Naive thymus-derived CD8-positive, alpha-beta T cell (primary cell): ENCODE results near the gene PLEKHJ1. TPM values are rescaled to one million over a fixed set of nuclear protein-coding genes. Genes with fewer than 3 reads are reported as not detected.

Source experiments
- ATAC-seq, 2 donors: fragments of 150-1000 bp; cut with Tn5 transposase in 1 of 2; sonication (Bioruptor Pico), chemical (Tn5 transposase) in 1 of 2; 1 replicate in 1 of 2; 2 replicates in 1 of 2; pipeline ENCODE4 v1.10.0; 2021; ENCODE audit warnings: mild to moderate bottlenecking in 2 of 2, moderate library complexity in 2 of 2
- POLR2A ChIA-PET: fragments of 350-600 bp; sonication (Branson Sonifier 250); formaldehyde crosslinking; loops from one replicate; lab custom pipeline; 2021; ENCODE audit warnings: antibody characterized with exemption; lab: Charles Lee
- DNase-seq, 10 donors: peaks; one replicate each; pipeline versions ENCODE4 v3.0.0 to v3.0.0-alpha.2; 2020 to 2022
- H3K27ac Mint-ChIP-seq, 10 donors: one replicate each; pipeline ENCODE4 v1.8.0; 2020 to 2022; ENCODE audit warnings: mild to moderate bottlenecking in 10 of 10, mixed read lengths in 10 of 10, moderate library complexity in 4 of 10, inconsistent platforms in 1 of 10
- H3K27me3 Mint-ChIP-seq, 5 donors: one replicate each; pipeline ENCODE4 v1.8.0; 2021 to 2022; ENCODE audit warnings: mixed read lengths in 5 of 5
- H3K36me3 Mint-ChIP-seq, 3 donors: one replicate each; pipeline ENCODE4 v1.8.0; 2020 to 2022; ENCODE audit warnings: mixed read lengths in 3 of 3, mild to moderate bottlenecking in 2 of 3, inconsistent platforms in 1 of 3
- H3K4me1 Mint-ChIP-seq, 4 donors: one replicate each; pipeline ENCODE4 v1.8.0; 2021 to 2022; ENCODE audit warnings: mixed read lengths in 4 of 4
- H3K4me3 Mint-ChIP-seq, 10 donors: one replicate each; pipeline ENCODE4 v1.8.0; 2020 to 2022; ENCODE audit warnings: mild to moderate bottlenecking in 10 of 10, mixed read lengths in 10 of 10, moderate library complexity in 6 of 10, inconsistent platforms in 1 of 10
- H3K9me3 Mint-ChIP-seq, 9 donors: one replicate each; pipeline ENCODE4 v1.8.0; 2020 to 2022; ENCODE audit warnings: mixed read lengths in 9 of 9, mild to moderate bottlenecking in 3 of 9, inconsistent platforms in 1 of 9, moderate library complexity in 1 of 9
- polyA plus RNA-seq, 3 donors: library from polyadenylated mRNA; unstranded; fragments of 300-500 nt; fragmentation: Illumina TruSeq; gene quantifications; one replicate each; pipeline ENCODE4 v1.2.3, GENCODE V29; 2021
- total RNA-seq, 8 experiments: library from RNA in 2 of 8; stranded (reverse) in 2 of 8; gene quantifications; one replicate each; pipeline ENCODE4 v1.2.3 and lab custom pipeline; 2021 to 2026

Gene PLEKHJ1
- total and polyA plus RNA-seq, 5 experiments from 2014 or later: 56.7 to 106 (median 85.2) TPM

DNA sequence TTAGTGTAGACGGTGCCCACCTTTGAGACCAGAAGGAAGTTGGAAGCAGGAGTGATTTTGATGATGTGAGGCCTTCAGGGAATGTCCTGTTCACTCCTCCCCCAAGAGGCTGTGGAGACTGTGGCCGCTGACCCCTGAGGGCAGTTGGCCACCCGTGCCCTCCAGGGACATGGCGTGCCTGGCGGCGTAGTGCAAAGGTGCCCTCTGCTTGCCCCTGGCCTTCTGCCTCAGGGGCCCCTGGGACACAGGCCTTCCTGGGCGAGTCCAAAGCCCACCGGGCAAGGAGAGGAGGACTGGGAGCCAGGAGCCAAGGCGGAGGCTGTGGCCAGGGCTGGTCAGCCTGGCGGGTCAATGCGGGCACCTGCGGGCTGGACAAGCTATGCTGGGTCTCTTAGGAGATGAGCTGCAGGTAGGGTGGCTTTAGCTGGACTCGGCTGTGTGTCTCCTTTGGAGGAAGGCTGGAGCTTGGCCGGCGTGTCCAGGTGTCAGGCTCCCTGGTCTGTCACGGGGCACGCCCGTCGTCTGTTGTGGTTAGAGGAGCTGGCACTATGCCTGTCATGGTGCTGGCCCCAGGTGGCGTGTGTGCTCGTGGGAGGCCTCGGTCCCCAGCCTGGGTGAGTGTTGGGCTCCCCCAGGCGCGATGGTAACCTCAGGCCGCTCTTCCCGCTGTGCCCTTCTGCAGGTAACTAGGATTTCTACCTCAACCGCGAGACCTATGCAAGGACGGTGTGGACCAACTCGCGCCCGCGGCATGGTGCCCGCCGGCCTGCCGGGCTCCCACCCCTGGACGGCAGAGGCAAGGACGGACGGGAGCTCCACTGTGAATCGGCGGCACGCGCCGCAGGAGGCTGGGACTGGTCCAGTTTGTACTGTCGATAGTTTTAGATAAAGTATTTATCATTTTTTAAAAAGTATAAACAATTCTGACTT, 6.8 kb downstream of the PLEKHJ1 start:
- Mint-ChIP-seq H3K27me3 (no peaks in the 10 kb centered on the region), H3K4me1 (peaks cover 3 to 8% (median 6%) of the 10 kb centered on the region in 4 donors), H3K27ac (peak overlapping the region in 2 of 10 donors; percentile 32 to 35), H3K36me3 (peaks cover 0 to 31% (median 0%) of the 10 kb centered on the region in 3 donors), H3K4me3 (no peak overlapping the region), H3K9me3 (no peaks in the 10 kb centered on the region)
- POLR2A ChIA-PET: interaction anchor here (0.5 to 13.1 kb wide), 5 partner anchors 10 to 232 kb away, joined by 3 to 262 read pairs (median 3); partner anchors contain the start of gene AMH
- ATAC-seq: no peak
- DNase-seq: no peak

DNA sequence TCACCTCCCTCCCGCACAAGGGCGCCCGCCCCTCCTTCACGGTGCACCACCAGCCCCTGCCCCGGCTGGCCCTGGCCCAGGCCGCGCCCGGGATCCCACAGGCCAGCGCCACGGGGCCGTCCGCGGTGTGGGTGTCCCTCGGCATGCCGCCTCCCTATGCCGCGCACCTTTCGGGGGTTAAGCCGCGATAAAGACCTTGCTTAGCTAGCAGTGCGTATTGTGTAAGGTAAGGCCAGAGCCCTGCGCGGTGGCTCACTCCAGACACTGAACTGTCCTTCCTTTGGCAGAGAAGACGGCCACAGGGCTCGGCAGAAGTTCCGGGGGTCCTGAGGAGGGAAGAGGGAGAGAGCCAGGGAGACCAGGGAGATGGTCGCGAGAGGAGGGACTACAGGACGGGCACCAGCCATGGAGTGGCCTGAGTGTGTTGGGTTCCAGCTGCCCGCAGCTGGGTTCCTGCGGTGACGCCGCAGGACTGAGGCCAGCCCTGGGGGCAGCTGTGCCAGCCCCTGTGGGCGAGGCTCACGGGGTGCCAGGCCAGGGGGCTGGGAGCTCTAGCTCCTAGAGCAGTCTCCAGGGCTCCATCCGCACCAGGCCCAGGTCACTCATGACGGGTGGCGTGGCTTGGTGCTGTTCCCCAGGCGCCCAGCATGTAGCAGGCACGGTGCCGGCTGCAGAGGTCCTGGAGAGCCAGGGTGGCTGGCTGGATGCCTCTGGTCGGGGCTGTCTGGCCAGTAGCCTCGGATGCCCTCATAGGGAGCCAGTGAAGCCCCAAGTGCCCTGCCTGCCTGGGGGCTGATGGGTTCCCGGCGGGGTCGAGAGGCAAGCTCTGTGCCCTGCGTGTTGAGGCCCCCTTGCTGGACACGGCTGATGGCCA, 7.7 kb downstream of the PLEKHJ1 start:
- ATAC-seq (no peak), DNase-seq (no peak)
- Mint-ChIP-seq H3K27me3 (no peaks in the 10 kb centered on the region), H3K36me3 (peaks cover 0 to 37% (median 0%) of the 10 kb centered on the region in 3 donors), H3K27ac (peak overlapping the region in 2 of 10 donors; percentile 32 to 35), H3K4me3 (no peak overlapping the region), H3K9me3 (no peaks in the 10 kb centered on the region), H3K4me1 (peaks cover 0 to 11% (median 4%) of the 10 kb centered on the region in 4 donors)
- POLR2A ChIA-PET: interaction anchor here (0.5 to 1.6 kb wide), 2 partner anchors 9 to 81 kb away, joined by 3 to 4 read pairs; no protein-coding TSS in a partner anchor

DNA sequence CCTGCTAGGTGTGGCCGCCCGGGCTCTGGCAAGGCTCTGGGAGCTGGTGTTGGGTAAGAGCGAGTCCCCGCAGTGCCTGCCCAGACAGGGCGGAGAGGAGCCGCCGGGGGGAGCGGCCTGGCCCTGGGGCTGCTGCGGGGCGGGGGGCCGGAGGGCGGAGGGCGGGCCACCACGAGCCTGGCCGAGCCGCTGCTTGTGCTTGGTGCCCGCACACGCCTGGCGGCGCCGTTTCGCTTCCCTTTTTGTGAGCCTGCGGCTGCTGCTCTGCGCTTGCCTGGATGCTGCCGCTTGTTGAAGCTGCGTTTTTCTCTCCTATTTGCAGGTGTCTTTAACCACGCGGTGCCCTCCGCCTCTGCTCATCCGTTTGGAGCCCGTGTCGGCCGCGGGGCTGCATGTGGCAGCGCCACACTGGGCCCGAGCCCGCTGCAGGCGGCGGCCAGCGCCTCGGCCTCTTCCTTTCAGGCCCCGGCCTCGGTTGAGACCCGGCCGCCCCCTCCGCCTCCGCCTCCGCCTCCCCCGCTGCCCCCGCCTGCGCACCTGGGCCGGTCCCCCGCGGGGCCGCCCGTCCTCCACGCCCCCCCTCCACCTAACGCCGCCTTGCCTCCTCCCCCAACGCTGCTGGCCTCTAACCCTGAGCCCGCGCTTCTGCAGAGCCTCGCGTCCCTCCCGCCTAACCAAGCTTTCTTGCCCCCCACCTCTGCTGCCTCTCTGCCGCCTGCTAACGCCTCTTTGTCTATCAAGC, 8.5 kb downstream of the PLEKHJ1 start:
- peaks cover 0 to 11% (median 2%) of the 10 kb centered on the region in 4 donors for H3K4me1 Mint-ChIP-seq
- H3K27ac Mint-ChIP-seq: no peak overlapping the region
- H3K4me3 Mint-ChIP-seq: no peak overlapping the region
- POLR2A ChIA-PET: interaction anchor here (1.6 kb wide), 1 partner anchor 8 kb away, joined by 4 read pairs; no protein-coding TSS in a partner anchor
- H3K9me3 Mint-ChIP-seq: no peaks in the 10 kb centered on the region
- DNase-seq (no peak), ATAC-seq (no peak)
- H3K36me3 Mint-ChIP-seq: peaks cover 0 to 34% (median 0%) of the 10 kb centered on the region in 3 donors
- H3K27me3 Mint-ChIP-seq: no peaks in the 10 kb centered on the region

DNA sequence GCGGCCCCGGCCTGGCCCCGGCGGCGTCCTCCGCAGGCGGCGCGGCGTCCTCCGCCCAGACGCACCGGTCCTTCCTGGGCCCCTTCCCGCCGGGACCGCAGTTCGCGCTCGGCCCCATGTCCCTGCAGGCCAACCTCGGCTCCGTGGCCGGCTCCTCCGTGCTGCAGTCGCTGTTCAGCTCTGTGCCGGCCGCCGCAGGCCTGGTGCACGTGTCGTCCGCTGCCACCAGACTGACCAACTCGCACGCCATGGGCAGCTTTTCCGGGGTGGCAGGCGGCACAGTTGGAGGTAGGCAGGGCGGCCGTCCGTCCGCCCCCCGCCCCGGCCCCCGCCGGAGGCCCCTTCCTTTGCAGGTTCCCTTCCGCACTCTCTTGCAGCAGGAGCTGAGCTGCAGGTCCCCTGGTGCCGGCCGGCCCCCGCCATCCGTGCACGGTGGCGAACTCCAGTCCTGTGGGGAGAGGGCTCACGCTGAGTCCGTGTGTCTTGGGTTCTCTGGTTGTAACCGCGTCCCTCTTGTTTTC, 9.2 kb downstream of the PLEKHJ1 start:
- Mint-ChIP-seq H3K27me3 (no peaks in the 10 kb centered on the region), H3K27ac (no peak overlapping the region), H3K9me3 (no peaks in the 10 kb centered on the region), H3K4me1 (peaks cover 0 to 11% (median 2%) of the 10 kb centered on the region in 4 donors), H3K4me3 (no peak overlapping the region), H3K36me3 (peaks cover 0 to 36% (median 0%) of the 10 kb centered on the region in 3 donors)
- ATAC-seq (no peak), DNase-seq (no peak)
- POLR2A ChIA-PET: no interaction called here

DNA sequence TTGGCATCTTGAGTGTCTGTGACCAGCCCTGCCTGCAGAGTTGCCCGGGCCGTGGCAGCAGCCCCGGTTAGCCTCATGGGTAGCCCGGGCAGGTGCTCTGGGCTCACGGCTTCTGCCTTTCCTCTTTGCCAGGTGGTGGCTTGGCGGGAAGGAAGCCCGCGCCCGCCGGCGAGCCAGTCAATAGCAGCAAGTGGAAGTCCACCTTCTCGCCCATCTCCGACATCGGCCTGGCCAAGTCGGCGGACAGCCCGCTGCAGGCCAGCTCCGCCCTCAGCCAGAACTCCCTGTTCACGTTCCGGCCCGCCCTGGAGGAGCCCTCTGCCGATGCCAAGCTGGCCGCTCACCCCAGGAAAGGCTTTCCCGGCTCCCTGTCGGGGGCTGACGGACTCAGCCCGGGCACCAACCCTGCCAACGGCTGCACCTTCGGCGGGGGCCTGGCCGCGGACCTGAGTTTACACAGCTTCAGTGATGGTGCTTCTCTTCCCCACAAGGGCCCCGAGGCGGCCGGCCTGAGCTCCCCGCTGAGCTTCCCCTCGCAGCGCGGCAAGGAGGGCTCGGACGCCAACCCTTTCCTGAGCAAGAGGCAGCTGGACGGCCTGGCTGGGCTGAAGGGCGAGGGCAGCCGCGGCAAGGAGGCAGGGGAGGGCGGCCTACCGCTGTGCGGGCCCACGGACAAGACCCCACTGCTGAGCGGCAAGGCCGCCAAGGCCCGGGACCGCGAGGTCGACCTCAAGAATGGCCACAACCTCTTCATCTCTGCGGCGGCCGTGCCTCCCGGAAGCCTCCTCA, 9.9 kb downstream of the PLEKHJ1 start:
- DNase-seq (no peak), ATAC-seq (no peak)
- no peak overlapping the region for H3K4me3 Mint-ChIP-seq
- POLR2A ChIA-PET: no interaction called here
- peaks cover 0 to 36% (median 0%) of the 10 kb centered on the region in 3 donors for H3K36me3 Mint-ChIP-seq
- H3K27ac Mint-ChIP-seq: no peak overlapping the region
- no peaks in the 10 kb centered on the region for H3K27me3 Mint-ChIP-seq
- H3K9me3 Mint-ChIP-seq: no peaks in the 10 kb centered on the region
- H3K4me1 Mint-ChIP-seq: peaks cover 0 to 11% (median 2%) of the 10 kb centered on the region in 4 donors

DNA sequence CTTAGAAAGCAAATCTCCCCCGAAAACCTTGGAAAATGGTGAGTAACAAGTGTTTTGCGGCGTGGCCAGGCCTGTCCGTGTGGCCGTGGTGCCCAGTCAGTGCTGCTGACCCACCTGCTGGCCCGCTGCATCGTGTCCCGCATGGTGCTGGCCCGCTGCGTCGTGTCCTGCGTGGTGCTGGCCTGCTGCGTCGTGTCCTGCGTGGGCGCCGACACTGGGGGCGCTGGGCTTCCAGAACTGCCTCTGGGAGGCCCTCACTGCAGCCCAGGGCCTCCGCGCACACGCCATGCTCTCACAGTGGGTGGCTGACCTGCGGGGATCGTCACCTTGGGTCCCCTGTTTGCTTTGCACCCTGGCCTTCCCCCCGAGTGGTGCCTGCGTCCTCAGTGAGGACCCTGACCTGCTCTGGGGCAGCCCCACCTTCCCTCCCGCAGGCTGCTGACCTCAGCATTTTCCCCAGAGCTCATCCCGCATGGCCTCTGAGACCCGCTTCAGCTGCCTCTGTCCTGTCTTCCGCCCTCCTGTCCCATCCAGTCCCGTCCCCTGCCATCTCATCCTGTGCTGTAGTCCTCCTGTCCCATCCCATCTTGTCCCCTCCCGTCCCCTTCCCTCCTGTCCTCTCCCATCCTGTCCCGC, 10.6 kb downstream of the PLEKHJ1 start:
- Mint-ChIP-seq H3K4me1 (peaks cover 0 to 11% (median 2%) of the 10 kb centered on the region in 4 donors), H3K9me3 (no peaks in the 10 kb centered on the region), H3K27me3 (no peaks in the 10 kb centered on the region), H3K27ac (peak overlapping the region in 1 of 10 donors; percentile 25), H3K36me3 (peaks cover 0 to 39% (median 0%) of the 10 kb centered on the region in 3 donors), H3K4me3 (no peak overlapping the region)
- ATAC-seq: no peak
- no peak for DNase-seq
- POLR2A ChIA-PET: no interaction called here

DNA sequence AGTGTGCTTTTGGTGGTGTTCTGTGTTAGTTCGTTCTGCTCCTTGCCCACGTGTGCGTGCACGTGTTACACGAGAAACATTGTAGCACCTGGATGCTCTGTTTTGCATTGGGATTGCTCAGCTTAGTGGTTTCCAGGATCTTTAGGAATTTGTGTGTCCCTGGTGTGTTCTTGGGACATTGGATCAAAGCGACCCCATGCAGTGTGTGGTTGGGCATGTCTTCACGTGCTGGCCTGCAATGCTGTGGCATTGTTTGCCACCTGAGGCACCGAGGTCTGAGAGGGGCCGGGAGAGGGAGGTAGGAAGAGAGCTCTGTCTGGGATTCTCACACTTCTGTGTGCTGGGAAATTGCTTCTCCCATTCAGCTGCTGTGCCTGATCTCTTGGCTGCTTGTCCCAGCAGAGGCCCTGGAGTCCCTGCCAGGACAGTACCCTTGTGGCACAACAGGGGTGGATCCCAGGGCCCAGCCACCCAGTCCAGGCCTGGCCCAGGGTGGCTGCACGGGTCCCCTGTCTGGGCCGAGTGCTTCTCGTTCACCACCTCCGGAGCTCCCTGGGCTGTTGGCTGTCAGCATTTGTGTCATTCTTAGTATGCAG, 11.3 kb downstream of the PLEKHJ1 start:
- POLR2A ChIA-PET: no interaction called here

DNA sequence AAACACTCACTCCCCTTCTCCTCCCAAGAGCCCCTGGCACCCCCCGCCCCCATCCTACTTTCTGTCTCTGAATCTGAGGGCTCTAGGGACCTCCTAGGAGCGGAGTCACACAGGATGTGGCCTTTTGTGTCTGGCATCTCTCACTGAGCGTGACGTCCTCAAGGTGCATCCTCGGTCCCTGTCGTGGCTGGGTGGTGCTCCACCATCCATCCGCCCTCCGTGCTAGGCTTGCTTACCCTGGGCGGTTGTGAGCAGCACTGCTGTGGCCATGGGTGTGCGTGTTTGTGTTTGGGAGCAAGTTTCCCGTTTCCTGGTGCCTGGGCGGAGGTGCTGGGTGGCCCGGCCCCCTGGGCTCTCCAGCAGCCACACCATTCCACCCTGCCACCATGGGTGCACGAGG, 12.2 kb downstream of the PLEKHJ1 start:
- peak; percentile 71 to 82 for ATAC-seq
- peaks cover 0 to 11% (median 2%) of the 10 kb centered on the region in 4 donors for H3K4me1 Mint-ChIP-seq
- H3K4me3 Mint-ChIP-seq: no peak overlapping the region
- peak in 4 of 10 donors; percentile 10 to 54 (median 23) for DNase-seq
- peak overlapping the region in 9 of 10 donors; percentile 34 to 94 (median 67) for H3K27ac Mint-ChIP-seq
- POLR2A ChIA-PET: no interaction called here
- H3K27me3 Mint-ChIP-seq: no peaks in the 10 kb centered on the region
- peaks cover 0 to 35% (median 4%) of the 10 kb centered on the region in 3 donors for H3K36me3 Mint-ChIP-seq
- no peaks in the 10 kb centered on the region for H3K9me3 Mint-ChIP-seq

More for the DNA sequence above, 11.3 kb downstream of the PLEKHJ1 start:
- Mint-ChIP-seq H3K9me3 (no peaks in the 10 kb centered on the region), H3K27ac (peak overlapping the region in 5 of 10 donors; percentile 45 to 94 (median 86)), H3K4me1 (peaks cover 0 to 11% (median 2%) of the 10 kb centered on the region in 4 donors), H3K27me3 (no peaks in the 10 kb centered on the region), H3K4me3 (no peak overlapping the region), H3K36me3 (peaks cover 0 to 34% (median 2%) of the 10 kb centered on the region in 3 donors)
- ATAC-seq: no peak
- DNase-seq: no peak

DNA sequence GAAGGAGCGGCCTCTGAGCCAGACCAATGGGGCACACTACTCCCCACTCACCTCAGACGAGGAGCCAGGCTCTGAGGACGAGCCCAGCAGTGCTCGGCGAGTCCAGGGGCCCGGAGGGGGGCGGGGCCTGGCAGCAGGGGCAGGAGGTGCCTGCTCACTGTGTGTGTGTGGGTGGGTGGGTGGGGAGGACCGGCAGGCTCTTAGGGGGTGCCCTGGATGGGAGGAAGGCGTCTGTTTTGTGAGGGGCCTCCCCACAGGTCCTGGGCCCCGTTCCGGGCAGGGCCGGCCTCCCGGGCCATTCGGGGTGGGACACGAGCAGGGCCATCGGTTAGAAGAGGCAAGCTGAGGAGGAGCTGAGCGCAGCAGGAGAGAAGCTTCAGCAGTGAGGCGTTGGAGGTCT, 12.7 kb downstream of the PLEKHJ1 start:
- DNase-seq (no peak), ATAC-seq (no peak)
- Mint-ChIP-seq H3K27me3 (no peaks in the 10 kb centered on the region), H3K36me3 (peaks cover 0 to 38% (median 5%) of the 10 kb centered on the region in 3 donors), H3K4me1 (peaks cover 0 to 11% (median 2%) of the 10 kb centered on the region in 4 donors), H3K27ac (peak overlapping the region in 6 of 10 donors; percentile 34 to 94 (median 74)), H3K9me3 (no peaks in the 10 kb centered on the region), H3K4me3 (no peak overlapping the region)
- POLR2A ChIA-PET: no interaction called here

DNA sequence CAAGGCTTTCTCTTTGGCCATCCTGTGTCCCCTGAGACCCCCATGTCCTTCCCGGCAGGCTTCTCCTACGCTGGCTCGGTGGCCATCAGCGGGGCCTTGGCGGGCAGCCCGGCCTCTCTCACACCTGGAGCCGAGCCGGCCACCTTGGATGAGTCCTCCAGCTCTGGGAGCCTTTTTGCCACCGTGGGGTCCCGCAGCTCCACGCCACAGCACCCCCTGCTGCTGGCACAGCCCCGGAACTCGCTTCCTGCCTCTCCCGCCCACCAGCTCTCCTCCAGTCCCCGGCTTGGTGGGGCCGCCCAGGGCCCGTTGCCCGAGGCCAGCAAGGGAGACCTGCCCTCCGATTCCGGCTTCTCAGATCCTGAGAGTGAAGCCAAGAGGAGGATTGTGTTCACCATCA, 14.2 kb downstream of the PLEKHJ1 start:
- H3K4me3 Mint-ChIP-seq: no peak overlapping the region
- no peaks in the 10 kb centered on the region for H3K9me3 Mint-ChIP-seq
- POLR2A ChIA-PET: no interaction called here
- H3K4me1 Mint-ChIP-seq: peaks cover 0 to 11% (median 4%) of the 10 kb centered on the region in 4 donors
- ATAC-seq (no peak), DNase-seq (no peak)
- no peaks in the 10 kb centered on the region for H3K27me3 Mint-ChIP-seq
- H3K36me3 Mint-ChIP-seq: peaks cover 0 to 49% (median 9%) of the 10 kb centered on the region in 3 donors
- no peak overlapping the region for H3K27ac Mint-ChIP-seq
